HepG2 (cell line): ENCODE data around the gene KCNAB3. TPM values are rescaled to one million over a fixed set of nuclear protein-coding genes. Genes with fewer than 3 reads are reported as not detected.

Experiments used
- ATAC-seq: fragments of 200-7000 bp; cut with Tn5 transposase; 3 replicates; pipeline ENCODE4 v1.9.1; 2020; ENCODE audit warnings: mild to moderate bottlenecking, moderate library complexity
- BruUV-seq: library from RNA; stranded (reverse); fragments of 400-500 nt; replicated peaks from 2 replicates; lab custom pipeline; 2021; lab: Mats Ljungman, UMichigan
- CTCF ChIA-PET: fragments of 300-600 bp; formaldehyde crosslinking; extraction: SDS; loops from one replicate; lab custom pipeline; 2021; ENCODE audit warnings: low total read pairs, inconsistent platforms, low intra/inter-chr PET ratio; lab: Yijun Ruan, JAX
- POLR2A ChIA-PET: fragments of 350-600 bp; sonication (Branson Sonifier 250); formaldehyde crosslinking; loops from one replicate; lab custom pipeline; 2020; ENCODE audit warnings: antibody characterized with exemption, inconsistent platforms; lab: Yijun Ruan, JAX
- DNase-seq: peaks from one replicate; pipeline ENCODE4 v3.0.0-alpha.2; 2015; ENCODE audit warnings: low spot score
- FAIRE-seq: peaks from 3 replicates; lab custom pipeline; 2011; peaks lifted over from hg19 to GRCh38; lab: Jason Lieb, UNC
- H2AFZ ChIP-seq: one replicate; pipeline ENCODE4 v1.6.1; 2011; ENCODE audit warnings: low read length, inconsistent platforms
- H3K27ac ChIP-seq: fragments of 300-600 bp; 3 replicates; pipeline ENCODE4 v1.8.0; 2011; ENCODE audit warnings: mixed run types, mild to moderate bottlenecking, mixed read lengths, low read length, inconsistent platforms; ENCODE audit not compliant: insufficient read depth; ENCODE audit errors: extremely low read length
- H3K27me3 ChIP-seq, 2 experiments: fragments of 200-600 bp in 1 of 2; 2 replicates in 1 of 2; 3 replicates in 1 of 2; pipeline versions ENCODE4 v1.6.0 to v1.8.0; 2011; ENCODE audit warnings: low read length in 2 of 2, mild to moderate bottlenecking in 2 of 2, moderate library complexity in 2 of 2, inconsistent platforms in 1 of 2; ENCODE audit not compliant: insufficient read depth in 2 of 2, control insufficient read depth in 1 of 2
- H3K36me3 ChIP-seq, 2 experiments: fragments of 200-600 bp in 1 of 2; replicated peaks in 1 of 2; 2 replicates in 1 of 2; 3 replicates in 1 of 2; pipeline versions ENCODE4 v1.5.1 to v1.8.0; 2011; ENCODE audit warnings: low read length in 2 of 2, inconsistent platforms in 1 of 2; ENCODE audit not compliant: insufficient read depth in 2 of 2, control insufficient read depth in 1 of 2
- H3K4me1 ChIP-seq: 2 replicates; pipeline ENCODE4 v1.5.1; 2012; ENCODE audit warnings: low read length, inconsistent platforms; ENCODE audit not compliant: insufficient read depth
- H3K4me2 ChIP-seq: 2 replicates; pipeline ENCODE4 v1.6.0; 2011; ENCODE audit warnings: low read depth, low read length, inconsistent platforms
- H3K4me3 ChIP-seq, 3 experiments: fragments of 200-600 bp in 1 of 3; sonication (generic), shearing (Covaris generic) in 1 of 3; replicated peaks in 1 of 3; 2 replicates each; pipeline ENCODE4 v1.5.1; 2011 to 2016; ENCODE audit warnings: low read length in 3 of 3, inconsistent platforms in 2 of 3, low read depth in 2 of 3, mild to moderate bottlenecking in 2 of 3, control low read depth in 1 of 3, mixed read lengths in 1 of 3; ENCODE audit not compliant: insufficient read depth in 1 of 3
- H3K79me2 ChIP-seq: one replicate; pipeline ENCODE4 v1.6.1; 2011; ENCODE audit warnings: low read length, inconsistent platforms; ENCODE audit not compliant: insufficient read depth
- H3K9ac ChIP-seq: 2 replicates; pipeline ENCODE4 v1.6.0; 2011; ENCODE audit warnings: mild to moderate bottlenecking, low read depth, low read length, inconsistent platforms; ENCODE audit not compliant: insufficient read depth
- H3K9me3 ChIP-seq: 2 replicates; pipeline ENCODE4 v1.5.1; 2012; ENCODE audit warnings: mild to moderate bottlenecking, low read length
- H4K20me1 ChIP-seq: 2 replicates; pipeline ENCODE4 v1.6.0; 2011; ENCODE audit warnings: inconsistent platforms, mild to moderate bottlenecking, low read length, moderate library complexity; ENCODE audit not compliant: insufficient read depth
- CTCF ChIP-seq: sonication (generic); formaldehyde crosslinking; IDR thresholded peaks from 2 replicates; pipeline ENCODE4 v1.5.0; 2020; ENCODE audit warnings: mild to moderate bottlenecking, missing genetic modification reagents, moderate library complexity
- MTA1 ChIP-seq: sonication (generic); formaldehyde crosslinking; IDR thresholded peaks from 2 replicates; pipeline ENCODE4 v1.4.0; 2020; ENCODE audit warnings: missing genetic modification reagents, mild to moderate bottlenecking, borderline replicate concordance
- NRL ChIP-seq: sonication (generic); formaldehyde crosslinking; IDR thresholded peaks from 2 replicates; pipeline ENCODE4 v1.5.0; 2020; ENCODE audit warnings: missing genetic modification reagents, mild to moderate bottlenecking, moderate library complexity, borderline replicate concordance
- POLR2AphosphoS5 ChIP-seq: IDR thresholded peaks from 2 replicates; pipeline ENCODE4 v1.6.1; 2012; ENCODE audit warnings: low read depth, low read length
- RORA ChIP-seq: sonication (generic); formaldehyde crosslinking; IDR thresholded peaks from 2 replicates; pipeline ENCODE4 v1.5.0; 2020; ENCODE audit warnings: mild to moderate bottlenecking, missing genetic modification reagents, moderate library complexity
- TSC22D2 ChIP-seq: sonication (generic); formaldehyde crosslinking; IDR thresholded peaks from 2 replicates; pipeline ENCODE4 v1.5.1; 2020; ENCODE audit warnings: missing genetic modification reagents, mild to moderate bottlenecking, borderline replicate concordance
- YEATS2 ChIP-seq: sonication (generic); formaldehyde crosslinking; IDR thresholded peaks from 2 replicates; pipeline ENCODE4 v1.4.0; 2020; ENCODE audit warnings: missing genetic modification reagents, borderline replicate concordance
- YY1 ChIP-seq: IDR thresholded peaks from 2 replicates; pipeline ENCODE4 v1.6.1; 2011; ENCODE audit warnings: low read length, low read depth, moderate library complexity, mild to moderate bottlenecking; ENCODE audit not compliant: insufficient read depth, insufficient replicate concordance
- ZC3H13 ChIP-seq: sonication (generic); formaldehyde crosslinking; IDR thresholded peaks from 2 replicates; pipeline ENCODE4 v1.8.1; 2023; ENCODE audit warnings: mild to moderate bottlenecking, missing genetic modification reagents, moderate library complexity
- ZFP90 ChIP-seq: sonication (generic); formaldehyde crosslinking; IDR thresholded peaks from 2 replicates; pipeline ENCODE4 v1.8.0; 2022; ENCODE audit warnings: missing genetic modification reagents, mild to moderate bottlenecking, inconsistent platforms, borderline replicate concordance
- ZNF207 ChIP-seq: fragments of 450-650 bp; IDR thresholded peaks from 2 replicates; pipeline ENCODE4 v1.6.1; 2016; ENCODE audit warnings: antibody characterized with exemption, borderline replicate concordance
- ZNF274 ChIP-seq: sonication (generic); formaldehyde crosslinking; IDR thresholded peaks from 2 replicates; pipeline ENCODE4 v1.5.1; 2020; ENCODE audit warnings: mild to moderate bottlenecking, missing genetic modification reagents
- ZNF431 ChIP-seq: sonication (generic); formaldehyde crosslinking; IDR thresholded peaks from 2 replicates; pipeline ENCODE4 v1.9.0; 2022; ENCODE audit warnings: missing genetic modification reagents, low read depth, mild to moderate bottlenecking, borderline replicate concordance
- ZNF556 ChIP-seq: sonication (generic); formaldehyde crosslinking; IDR thresholded peaks from 2 replicates; pipeline ENCODE4 v1.4.0; 2020; ENCODE audit warnings: mild to moderate bottlenecking, missing genetic modification reagents, borderline replicate concordance
- ZNF598 ChIP-seq: sonication (generic); formaldehyde crosslinking; IDR thresholded peaks from 2 replicates; pipeline ENCODE4 v1.5.1; 2020; ENCODE audit warnings: mild to moderate bottlenecking, missing genetic modification reagents, borderline replicate concordance
- ZNF776 ChIP-seq: sonication (generic); formaldehyde crosslinking; IDR thresholded peaks from 2 replicates; pipeline ENCODE4 v1.4.0; 2020; ENCODE audit warnings: mild to moderate bottlenecking, missing genetic modification reagents
- WGBS: methylation state at CpG from one replicate; pipeline ENCODE4 v1.1.6; 2017; ENCODE audit warnings: low lambda C conversion rate; 5-methylcytosine and 5-hydroxymethylcytosine counted together
- in situ Hi-C: cut with HindIII; loops from 2 replicates; pipeline ENCODE4 v1.10.0; 2017; ENCODE audit warnings: low pct_unique_long_range_greater_than_20kb; ENCODE audit not compliant: extremely low pct_ligation_motif_present
- intact Hi-C: fragments of 100-400 bp; cut with micrococcal nuclease; formaldehyde crosslinking; loops from one replicate; pipeline ENCODE4 v1.10.0; 2022; ENCODE audit not compliant: unreplicated experiment
- polyA plus RNA-seq, 8 experiments: library from polyadenylated mRNA; depleted of rRNA in 3 of 8; stranded (reverse) in 7 of 8; unstranded in 1 of 8; fragments of >200 nt; fragmentation: Illumina TruSeq in 4 of 8; extraction: Trizol in 4 of 8; gene quantifications; 2 replicates each; pipeline versions ENCODE4 v1.2.1 to v1.2.3, GENCODE V29; 2011 to 2016; ENCODE audit warnings: low read depth in 4 of 8, missing spikeins in 1 of 8, mixed read lengths in 1 of 8; ENCODE audit not compliant: insufficient read depth in 1 of 8
- total RNA-seq, 5 experiments: library from RNA; depleted of rRNA; stranded (reverse); fragments of >200 nt; fragmentation: Illumina TruSeq; extraction: Trizol; gene quantifications; 2 replicates each; pipeline ENCODE4 v1.2.3, GENCODE V29; 2016; ENCODE audit warnings: low read depth in 1 of 5
- TF ChIP-seq, protein P1 (sequence below): sonication (generic); formaldehyde crosslinking; IDR thresholded peaks from 2 replicates; pipeline ENCODE4 v1.5.0; 2020; ENCODE audit warnings: mild to moderate bottlenecking, missing genetic modification reagents, borderline replicate concordance

The KCNAB3 gene
- total and polyA plus RNA-seq, 2 of the 13 experiments (the other 11 are each of a cell fraction or from before 2014, with no cell fraction given) = 0.29 to 0.88 TPM

DNA sequence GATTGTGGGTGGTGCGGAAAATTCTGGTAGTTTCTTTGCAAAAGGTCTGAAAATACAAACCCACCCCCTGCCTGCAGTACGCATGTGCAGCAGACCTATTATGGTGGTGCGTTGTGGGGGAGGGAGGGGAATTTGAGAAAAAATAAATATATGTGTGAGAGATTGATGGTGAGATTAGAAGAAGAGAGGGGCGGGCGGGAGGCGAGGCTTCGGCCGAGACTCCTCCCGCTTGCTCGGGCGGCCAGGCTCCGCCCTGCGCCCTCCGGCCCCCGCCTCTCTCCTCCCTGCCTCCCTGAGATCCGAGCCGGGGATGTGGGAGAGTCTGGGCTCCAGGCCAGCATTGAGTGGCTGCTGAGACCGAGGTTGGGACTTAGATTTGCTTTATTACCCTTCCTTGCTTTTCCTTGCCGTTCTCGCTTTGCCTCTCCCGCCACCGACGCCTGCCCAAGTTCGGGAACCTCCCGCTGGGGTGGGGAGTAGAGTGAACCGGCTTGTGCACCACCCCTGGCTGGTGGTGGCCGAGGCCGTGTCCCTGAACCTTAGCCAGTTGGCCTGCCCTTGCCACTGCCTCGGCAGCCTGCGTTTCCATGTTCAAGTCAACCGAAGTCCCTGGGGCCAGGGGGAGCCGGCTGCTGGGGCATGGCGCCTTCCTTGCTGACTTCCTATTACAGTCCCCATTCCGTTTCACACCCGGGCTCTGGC is 42.0 kb downstream of the KCNAB3 start:
- H4K20me1 ChIP-seq = no peaks in the 10 kb centered on the region
- CTCF ChIA-PET = interaction anchor here (1.9 kb wide), 1 partner anchor 26 kb away, joined by 5 read pairs; no protein-coding TSS in a partner anchor
- FAIRE-seq = no peak
- H3K9ac ChIP-seq = peak overlapping the region; percentile 63
- DNase-seq = peak; percentile 66
- WGBS = 1% methylated on average over 23 of the region's 35 CpGs
- H3K4me3 ChIP-seq = peak overlapping the region; percentile 45 to 76 (median 68)
- in situ Hi-C loops (no loop called here), intact Hi-C loops (no loop called here)
- peak overlapping the region; percentile 69 for H3K27ac ChIP-seq
- H3K27me3 ChIP-seq = peaks cover 1 to 17% of the 10 kb centered on the region in 2 experiments; a peak in 2 of 5 replicates
- H3K9me3 ChIP-seq = no peaks in the 10 kb centered on the region
- no peaks in the 10 kb centered on the region for H3K79me2 ChIP-seq
- POLR2A ChIA-PET = no interaction called here
- TSS peak; percentile 84 for BruUV-seq
- H3K4me2 ChIP-seq = peak overlapping the region; percentile 92
- peaks cover 44% of the 10 kb centered on the region for H3K4me1 ChIP-seq
- peak; percentile 80 for ATAC-seq
- no peaks in the 10 kb centered on the region for H3K36me3 ChIP-seq
- peak overlapping the region; percentile 48 for H2AFZ ChIP-seq
- TF ChIP-seq ZNF556 = 0 out of 2 replicates have a peak, but pooled peaks have one; percentile 42
- peak; percentile 75; the same call in 1 of the 2 replicates for TF ChIP-seq NRL (CRISPR knock-in tag)
- no peak for TF ChIP-seq ZNF207
- peak; percentile 22 for TF ChIP-seq YY1
- TF ChIP-seq ZNF274 = no peak; the same call in 1 of the 2 replicates
- 0 out of 2 replicates have a peak, but pooled peaks have one; percentile 64 for TF ChIP-seq TSC22D2 (CRISPR knock-in tag)
- TF ChIP-seq, protein P1, sequence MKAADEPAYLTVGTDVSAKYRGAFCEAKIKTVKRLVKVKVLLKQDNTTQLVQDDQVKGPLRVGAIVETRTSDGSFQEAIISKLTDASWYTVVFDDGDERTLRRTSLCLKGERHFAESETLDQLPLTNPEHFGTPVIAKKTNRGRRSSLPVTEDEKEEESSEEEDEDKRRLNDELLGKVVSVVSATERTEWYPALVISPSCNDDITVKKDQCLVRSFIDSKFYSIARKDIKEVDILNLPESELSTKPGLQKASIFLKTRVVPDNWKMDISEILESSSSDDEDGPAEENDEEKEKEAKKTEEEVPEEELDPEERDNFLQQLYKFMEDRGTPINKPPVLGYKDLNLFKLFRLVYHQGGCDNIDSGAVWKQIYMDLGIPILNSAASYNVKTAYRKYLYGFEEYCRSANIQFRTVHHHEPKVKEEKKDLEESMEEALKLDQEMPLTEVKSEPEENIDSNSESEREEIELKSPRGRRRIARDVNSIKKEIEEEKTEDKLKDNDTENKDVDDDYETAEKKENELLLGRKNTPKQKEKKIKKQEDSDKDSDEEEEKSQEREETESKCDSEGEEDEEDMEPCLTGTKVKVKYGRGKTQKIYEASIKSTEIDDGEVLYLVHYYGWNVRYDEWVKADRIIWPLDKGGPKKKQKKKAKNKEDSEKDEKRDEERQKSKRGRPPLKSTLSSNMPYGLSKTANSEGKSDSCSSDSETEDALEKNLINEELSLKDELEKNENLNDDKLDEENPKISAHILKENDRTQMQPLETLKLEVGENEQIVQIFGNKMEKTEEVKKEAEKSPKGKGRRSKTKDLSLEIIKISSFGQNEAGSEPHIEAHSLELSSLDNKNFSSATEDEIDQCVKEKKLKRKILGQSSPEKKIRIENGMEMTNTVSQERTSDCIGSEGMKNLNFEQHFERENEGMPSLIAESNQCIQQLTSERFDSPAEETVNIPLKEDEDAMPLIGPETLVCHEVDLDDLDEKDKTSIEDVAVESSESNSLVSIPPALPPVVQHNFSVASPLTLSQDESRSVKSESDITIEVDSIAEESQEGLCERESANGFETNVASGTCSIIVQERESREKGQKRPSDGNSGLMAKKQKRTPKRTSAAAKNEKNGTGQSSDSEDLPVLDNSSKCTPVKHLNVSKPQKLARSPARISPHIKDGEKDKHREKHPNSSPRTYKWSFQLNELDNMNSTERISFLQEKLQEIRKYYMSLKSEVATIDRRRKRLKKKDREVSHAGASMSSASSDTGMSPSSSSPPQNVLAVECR (CRISPR knock-in tag) = peak; percentile 77
- TF ChIP-seq RORA (CRISPR knock-in tag) = no peak
- no peak for TF ChIP-seq ZNF598 (CRISPR knock-in tag)
- TF ChIP-seq ZNF431 (CRISPR knock-in tag) = no peak
- TF ChIP-seq MTA1 (CRISPR knock-in tag) = no peak
- TF ChIP-seq POLR2AphosphoS5 = peak; percentile 76
- peak; percentile 19 for TF ChIP-seq CTCF (CRISPR knock-in tag)
- no peak for TF ChIP-seq ZNF776 (CRISPR knock-in tag)
- TF ChIP-seq YEATS2 (CRISPR knock-in tag) = 0 out of 2 replicates have a peak, but pooled peaks have one; percentile 24
- no peak; the same call in 1 of the 2 replicates for TF ChIP-seq ZFP90 (CRISPR knock-in tag)
- no peak for TF ChIP-seq ZC3H13
